Neural progenitor cell (in vitro differentiated cells): ENCODE measurements around the gene WFDC10B. TPM values are rescaled to one million over a fixed set of nuclear protein-coding genes. Genes with fewer than 3 reads are reported as not detected.

Experiments used
- DNase-seq: peaks from one replicate; pipeline ENCODE4 v3.0.0-alpha.2; 2016; ENCODE audit warnings: low spot score
- H2AFZ ChIP-seq: fragments of 200-600 bp; sonication (generic); replicated peaks from 2 replicates; pipeline ENCODE4 v1.6.1; 2016; ENCODE audit warnings: antibody characterized with exemption
- H3F3A ChIP-seq: fragments of 200-600 bp; sonication (generic); 2 replicates; pipeline ENCODE4 v1.6.1; 2016; ENCODE audit warnings: antibody characterized with exemption, low read depth
- H3K27ac ChIP-seq: fragments of 200-600 bp; sonication (generic); 2 replicates; pipeline ENCODE4 v1.5.1; 2016; ENCODE audit warnings: mild to moderate bottlenecking
- H3K27me3 ChIP-seq: fragments of 200-600 bp; sonication (generic); 2 replicates; pipeline ENCODE4 v1.6.1; 2016; ENCODE audit warnings: mild to moderate bottlenecking, moderate library complexity
- H3K36me3 ChIP-seq: fragments of 200-600 bp; sonication (generic); 2 replicates; pipeline ENCODE4 v1.5.1; 2016
- H3K4me1 ChIP-seq: fragments of 200-600 bp; sonication (generic); 2 replicates; pipeline ENCODE4 v1.6.1; 2016; ENCODE audit warnings: mixed run types
- H3K4me2 ChIP-seq: fragments of 200-600 bp; sonication (generic); 2 replicates; pipeline ENCODE4 v1.6.1; 2016
- H3K4me3 ChIP-seq: fragments of 200-600 bp; sonication (generic); 2 replicates; pipeline ENCODE4 v1.5.1; 2016
- H3K79me2 ChIP-seq: fragments of 200-600 bp; sonication (generic); 2 replicates; pipeline ENCODE4 v1.6.1; 2016; ENCODE audit warnings: low read depth
- H3K9ac ChIP-seq: fragments of 200-600 bp; sonication (generic); 2 replicates; pipeline ENCODE4 v1.6.1; 2016
- H3K9me3 ChIP-seq: fragments of 200-600 bp; sonication (generic); 2 replicates; pipeline ENCODE4 v1.5.1; 2016; ENCODE audit warnings: low read depth
- H4K20me1 ChIP-seq: fragments of 200-600 bp; sonication (generic); 2 replicates; pipeline ENCODE4 v1.6.1; 2016; ENCODE audit warnings: low read depth
- H3K27ac Mint-ChIP-seq: 3 replicates; pipeline ENCODE4 v1.8.0; 2021; ENCODE audit warnings: mixed read lengths
- H3K27me3 Mint-ChIP-seq: 2 replicates; pipeline ENCODE4 v1.8.0; 2022; ENCODE audit warnings: low read depth, mild to moderate bottlenecking, inconsistent platforms, moderate library complexity, mixed read lengths; ENCODE audit not compliant: insufficient read depth
- H3K36me3 Mint-ChIP-seq: 3 replicates; pipeline ENCODE4 v1.8.0; 2021; ENCODE audit warnings: mixed read lengths
- H3K4me1 Mint-ChIP-seq: 3 replicates; pipeline ENCODE4 v1.8.0; 2021; ENCODE audit warnings: mixed read lengths
- H3K4me3 Mint-ChIP-seq: 3 replicates; pipeline ENCODE4 v1.8.0; 2021; ENCODE audit warnings: mild to moderate bottlenecking, moderate library complexity, mixed read lengths
- H3K9me3 Mint-ChIP-seq: 3 replicates; pipeline ENCODE4 v1.8.0; 2020; ENCODE audit warnings: mixed read lengths
- CTCF ChIP-seq: fragments of 200-600 bp; sonication (generic); IDR thresholded peaks from 2 replicates; pipeline ENCODE4 v1.5.1; 2017; ENCODE audit warnings: antibody characterized with exemption, mild to moderate bottlenecking
- EZH2 ChIP-seq: fragments of 200-600 bp; sonication (generic); IDR thresholded peaks from 2 replicates; pipeline ENCODE4 v1.6.1; 2017; ENCODE audit warnings: antibody characterized with exemption, mild to moderate bottlenecking, moderate library complexity
- EZH2phosphoT487 ChIP-seq: fragments of 200-600 bp; sonication (generic); IDR thresholded peaks from 2 replicates; pipeline ENCODE4 v1.6.1; 2017; ENCODE audit warnings: antibody characterized with exemption
- total RNA-seq: library from RNA; depleted of rRNA; stranded (reverse); fragments of >200 nt; gene quantifications from 2 replicates; pipeline ENCODE4 v1.2.3, GENCODE V29; 2015; ENCODE audit warnings: low replicate concordance

The WFDC10B gene
- total RNA-seq, 1 donor from 2014 or later = not detected

- TF ChIP-seq EZH2phosphoT487 = no peak
- no peak for TF ChIP-seq CTCF
- Mint-ChIP-seq H3K4me1 (no peaks in the 10 kb centered on the region), H3K4me3 (no peak overlapping the region), H3K36me3 (no peaks in the 10 kb centered on the region), H3K27ac (no peak overlapping the region), H3K9me3 (peaks cover 3% of the 10 kb centered on the region), H3K27me3 (peaks cover 2% of the 10 kb centered on the region)
- H3K36me3 ChIP-seq = no peaks in the 10 kb centered on the region
- no peak overlapping the region for H2AFZ ChIP-seq
- H3K27me3 ChIP-seq = no peaks in the 10 kb centered on the region
- H3K79me2 ChIP-seq = no peaks in the 10 kb centered on the region
- no peak overlapping the region for H3K4me3 ChIP-seq
- no peaks in the 10 kb centered on the region for H3F3A ChIP-seq
- no peak for DNase-seq
- H3K27ac ChIP-seq = no peak overlapping the region
- no peak overlapping the region for H3K4me2 ChIP-seq
- H3K9ac ChIP-seq = no peak overlapping the region
- H3K9me3 ChIP-seq = no peaks in the 10 kb centered on the region
- H4K20me1 ChIP-seq = no peaks in the 10 kb centered on the region
- no peaks in the 10 kb centered on the region for H3K4me1 ChIP-seq
Observed at GRCh38 chr20:45742596-45742995, 37.8 kb upstream of the WFDC10B start.

GRCh38 chr20:45735988-45736387 is 31.2 kb upstream of the WFDC10B start:
- Histone ChIP-seq H4K20me1 (no peaks in the 10 kb centered on the region), H3K79me2 (no peaks in the 10 kb centered on the region), H3K4me1 (no peaks in the 10 kb centered on the region), H3K27me3 (no peaks in the 10 kb centered on the region), H3F3A (no peaks in the 10 kb centered on the region), H3K27ac (no peak overlapping the region), H3K36me3 (no peaks in the 10 kb centered on the region), H2AFZ (no peak overlapping the region), H3K4me3 (no peak overlapping the region), H3K4me2 (no peak overlapping the region), H3K9ac (no peak overlapping the region), H3K9me3 (peaks cover 4% of the 10 kb centered on the region)
- no peak for DNase-seq
- H3K36me3 Mint-ChIP-seq = no peaks in the 10 kb centered on the region
- TF ChIP-seq CTCF (no peak), EZH2 (no peak), EZH2phosphoT487 (no peak)
- H3K4me3 Mint-ChIP-seq = no peak overlapping the region
- H3K9me3 Mint-ChIP-seq = peaks cover 31% of the 10 kb centered on the region
- H3K27me3 Mint-ChIP-seq = peaks cover 2% of the 10 kb centered on the region
- no peaks in the 10 kb centered on the region for H3K4me1 Mint-ChIP-seq
- H3K27ac Mint-ChIP-seq = no peak overlapping the region

- Mint-ChIP-seq H3K36me3 (no peaks in the 10 kb centered on the region), H3K4me1 (no peaks in the 10 kb centered on the region), H3K27me3 (peaks cover 2% of the 10 kb centered on the region), H3K27ac (no peak overlapping the region), H3K4me3 (no peak overlapping the region), H3K9me3 (peaks cover 33% of the 10 kb centered on the region)
- H3K4me1 ChIP-seq = no peaks in the 10 kb centered on the region
- no peak overlapping the region for H3K4me3 ChIP-seq
- no peaks in the 10 kb centered on the region for H3F3A ChIP-seq
- H3K36me3 ChIP-seq = no peaks in the 10 kb centered on the region
- H3K9ac ChIP-seq = no peak overlapping the region
- H4K20me1 ChIP-seq = no peaks in the 10 kb centered on the region
- no peak overlapping the region for H2AFZ ChIP-seq
- peaks cover 4% of the 10 kb centered on the region for H3K9me3 ChIP-seq
- no peak for DNase-seq
- no peaks in the 10 kb centered on the region for H3K79me2 ChIP-seq
- H3K4me2 ChIP-seq = no peak overlapping the region
- no peak for TF ChIP-seq CTCF
- no peak for TF ChIP-seq EZH2
- TF ChIP-seq EZH2phosphoT487 = no peak
- no peaks in the 10 kb centered on the region for H3K27me3 ChIP-seq
- H3K27ac ChIP-seq = no peak overlapping the region
Observed at GRCh38 chr20:45735552-45735951, 30.7 kb upstream of the WFDC10B start.
